MM.1S (cell line): Measurements from ENCODE around the gene COX20.
A peak's percentile ranks its signal among the peaks of the same experiment; 100 is the strongest.

Experiments used
- DNase-seq: peaks from one replicate; pipeline ENCODE4 v3.0.0-alpha.2; 2015
- H2AFZ ChIP-seq: fragments of 300-600 bp; sonication (generic); 2 replicates; pipeline ENCODE4 v1.6.0; 2016; ENCODE audit warnings: antibody characterized with exemption, low read length
- H3F3A ChIP-seq: fragments of 300-600 bp; sonication (generic); 2 replicates; pipeline ENCODE4 v1.6.1; 2016; ENCODE audit warnings: mild to moderate bottlenecking, antibody characterized with exemption, low read length, moderate library complexity, mixed read lengths; ENCODE audit not compliant: insufficient read depth
- H3K27ac ChIP-seq: fragments of 300-600 bp; sonication (generic); 2 replicates; pipeline ENCODE4 v1.5.1; 2016; ENCODE audit warnings: mild to moderate bottlenecking, low read length
- H3K27me3 ChIP-seq: fragments of 300-600 bp; sonication (generic); replicated peaks from 2 replicates; pipeline ENCODE4 v1.6.0; 2016; ENCODE audit warnings: low read length; ENCODE audit not compliant: insufficient read depth
- H3K36me3 ChIP-seq: fragments of 300-600 bp; sonication (generic); replicated peaks from 2 replicates; pipeline ENCODE4 v1.6.1; 2016; ENCODE audit warnings: mild to moderate bottlenecking, low read length, mixed read lengths; ENCODE audit not compliant: insufficient read depth
- H3K4me1 ChIP-seq: fragments of 300-600 bp; sonication (generic); 2 replicates; pipeline ENCODE4 v1.6.1; 2016; ENCODE audit warnings: low read length, mixed read lengths
- H3K4me2 ChIP-seq: fragments of 300-600 bp; sonication (generic); 2 replicates; pipeline ENCODE4 v1.6.0; 2016; ENCODE audit warnings: low read depth, low read length
- H3K4me3 ChIP-seq: fragments of 300-600 bp; sonication (generic); 2 replicates; pipeline ENCODE4 v1.5.1; 2016; ENCODE audit warnings: low read length, mixed read lengths
- H3K79me2 ChIP-seq: fragments of 300-600 bp; sonication (generic); 2 replicates; pipeline ENCODE4 v1.6.1; 2016; ENCODE audit warnings: mixed run types, low read length, mixed read lengths
- H3K9ac ChIP-seq: fragments of 300-600 bp; sonication (generic); 2 replicates; pipeline ENCODE4 v1.6.1; 2016; ENCODE audit warnings: low read length, mixed read lengths
- H3K9me2 ChIP-seq: fragments of 300-600 bp; sonication (generic); replicated peaks from 2 replicates; pipeline ENCODE4 v1.6.1; 2016; ENCODE audit warnings: mild to moderate bottlenecking, low read length, mixed read lengths; ENCODE audit not compliant: insufficient read depth
- H3K9me3 ChIP-seq: fragments of 300-600 bp; sonication (generic); replicated peaks from 2 replicates; pipeline ENCODE4 v1.6.1; 2016; ENCODE audit warnings: mild to moderate bottlenecking, low read length, mixed read lengths; ENCODE audit not compliant: insufficient read depth
- H4K20me1 ChIP-seq: fragments of 300-600 bp; sonication (generic); 2 replicates; pipeline ENCODE4 v1.6.1; 2016; ENCODE audit warnings: mild to moderate bottlenecking, low read length, moderate library complexity, mixed read lengths; ENCODE audit not compliant: insufficient read depth
- EZH2 ChIP-seq: fragments of 300-600 bp; sonication (generic); optimal IDR thresholded peaks from 2 replicates; pipeline ENCODE3; 2017; ENCODE audit warnings: low read depth, mild to moderate bottlenecking, antibody characterized with exemption, low read length, mixed read lengths
- EZH2phosphoT487 ChIP-seq: fragments of 300-600 bp; sonication (generic); IDR thresholded peaks from 2 replicates; pipeline ENCODE4 v1.6.1; 2018; ENCODE audit warnings: antibody characterized with exemption, low read length
- TF ChIP-seq, protein P1 (sequence below): fragments of 300-600 bp; sonication (generic); IDR thresholded peaks from 2 replicates; pipeline ENCODE4 v1.5.1; 2016; ENCODE audit warnings: antibody characterized with exemption, low read length, mixed read lengths

Gene COX20

DNA sequence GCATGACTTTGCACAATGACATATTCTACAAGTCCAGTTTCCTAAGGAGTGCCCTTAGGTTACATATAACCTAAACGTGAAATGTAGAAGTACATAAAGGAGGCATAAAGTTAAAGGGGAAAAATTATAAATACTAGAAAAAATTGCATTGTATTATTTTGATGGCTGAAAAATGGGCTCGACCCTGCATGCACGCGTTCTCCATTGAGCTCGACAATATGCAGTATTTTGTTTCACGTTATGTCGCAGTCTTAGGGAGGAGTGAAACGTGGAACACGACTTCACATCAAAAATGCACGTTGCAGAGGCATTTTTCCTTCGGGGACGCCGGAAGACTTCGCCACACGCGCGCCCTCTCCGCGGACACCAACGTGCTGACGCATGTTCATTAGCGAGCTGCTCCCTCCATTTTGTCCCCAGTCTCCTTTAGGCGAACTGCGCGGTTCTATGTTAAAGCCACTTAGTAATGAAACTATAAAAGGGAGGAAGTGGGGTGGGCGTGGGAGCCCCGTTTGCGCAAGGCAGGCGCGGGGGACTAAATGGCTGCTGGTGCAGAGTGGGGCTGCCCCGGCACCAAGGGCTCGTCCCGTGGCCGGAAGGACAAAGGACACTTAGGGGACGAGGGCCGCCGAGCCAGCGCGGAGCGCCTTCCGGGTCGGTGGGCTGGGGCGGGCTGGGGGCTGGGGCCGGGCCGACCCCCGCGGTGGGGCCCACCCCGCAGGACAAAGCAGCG lies 749 bp upstream of the COX20 start:
- H3F3A ChIP-seq, result peaks cover 57% of the 10 kb centered on the region
- peak overlapping the region; percentile 66 for H2AFZ ChIP-seq
- peaks cover 18% of the 10 kb centered on the region for H3K4me1 ChIP-seq
- H3K9me3 ChIP-seq, result no peaks in the 10 kb centered on the region
- H3K9me2 ChIP-seq, result no peaks in the 10 kb centered on the region
- peak overlapping the region; percentile 94 for H3K9ac ChIP-seq
- peaks cover 42% of the 10 kb centered on the region for H3K79me2 ChIP-seq
- peak; percentile 94 for DNase-seq
- no peaks in the 10 kb centered on the region for H3K36me3 ChIP-seq
- H3K4me3 ChIP-seq, result peak overlapping the region; percentile 93
- H3K4me2 ChIP-seq, result peak overlapping the region; percentile 87
- no peak for TF ChIP-seq EZH2phosphoT487
- TF ChIP-seq, protein P1, sequence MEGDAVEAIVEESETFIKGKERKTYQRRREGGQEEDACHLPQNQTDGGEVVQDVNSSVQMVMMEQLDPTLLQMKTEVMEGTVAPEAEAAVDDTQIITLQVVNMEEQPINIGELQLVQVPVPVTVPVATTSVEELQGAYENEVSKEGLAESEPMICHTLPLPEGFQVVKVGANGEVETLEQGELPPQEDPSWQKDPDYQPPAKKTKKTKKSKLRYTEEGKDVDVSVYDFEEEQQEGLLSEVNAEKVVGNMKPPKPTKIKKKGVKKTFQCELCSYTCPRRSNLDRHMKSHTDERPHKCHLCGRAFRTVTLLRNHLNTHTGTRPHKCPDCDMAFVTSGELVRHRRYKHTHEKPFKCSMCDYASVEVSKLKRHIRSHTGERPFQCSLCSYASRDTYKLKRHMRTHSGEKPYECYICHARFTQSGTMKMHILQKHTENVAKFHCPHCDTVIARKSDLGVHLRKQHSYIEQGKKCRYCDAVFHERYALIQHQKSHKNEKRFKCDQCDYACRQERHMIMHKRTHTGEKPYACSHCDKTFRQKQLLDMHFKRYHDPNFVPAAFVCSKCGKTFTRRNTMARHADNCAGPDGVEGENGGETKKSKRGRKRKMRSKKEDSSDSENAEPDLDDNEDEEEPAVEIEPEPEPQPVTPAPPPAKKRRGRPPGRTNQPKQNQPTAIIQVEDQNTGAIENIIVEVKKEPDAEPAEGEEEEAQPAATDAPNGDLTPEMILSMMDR, result no peak
- H3K27me3 ChIP-seq, result no peaks in the 10 kb centered on the region
- H3K27ac ChIP-seq, result peak overlapping the region; percentile 96
- peaks cover 7% of the 10 kb centered on the region for H4K20me1 ChIP-seq

DNA sequence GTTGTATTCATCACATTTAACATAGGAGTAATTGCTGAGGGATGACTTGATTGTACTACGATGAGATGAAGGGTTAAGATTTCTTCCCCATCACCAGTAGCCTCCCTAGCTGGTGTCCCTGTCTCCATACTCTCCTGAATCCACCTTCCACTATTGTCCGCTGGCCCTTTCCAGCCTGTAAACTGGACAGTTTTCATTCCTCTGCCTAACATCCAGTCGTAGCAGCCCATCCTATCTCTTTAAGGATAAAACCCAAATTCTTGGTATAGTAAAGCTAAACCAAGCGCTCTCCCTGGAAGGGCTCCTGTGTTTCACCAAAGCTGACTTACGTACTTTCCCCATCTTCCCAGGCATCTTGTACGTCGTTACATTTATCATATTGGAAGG lies 670 bp downstream of the COX20 start:
- H3K4me2 ChIP-seq, result peak overlapping the region; percentile 95
- H3K4me3 ChIP-seq, result peak overlapping the region; percentile 93
- peak overlapping the region; percentile 94 for H3K9ac ChIP-seq
- H3K27me3 ChIP-seq, result no peaks in the 10 kb centered on the region
- H3K36me3 ChIP-seq, result peaks cover 5% of the 10 kb centered on the region; the same call in 1 of the 2 replicates
- H3K9me2 ChIP-seq, result no peaks in the 10 kb centered on the region
- peaks cover 31% of the 10 kb centered on the region for H3K4me1 ChIP-seq
- no peaks in the 10 kb centered on the region for H3K9me3 ChIP-seq
- TF ChIP-seq EZH2 (no peak), EZH2phosphoT487 (no peak)
- TF ChIP-seq, protein P1, result no peak
- H4K20me1 ChIP-seq, result peaks cover 19% of the 10 kb centered on the region
- H3F3A ChIP-seq, result peaks cover 71% of the 10 kb centered on the region
- H2AFZ ChIP-seq, result peak overlapping the region; percentile 75; the same call in 1 of the 2 replicates
- peaks cover 56% of the 10 kb centered on the region for H3K79me2 ChIP-seq
- H3K27ac ChIP-seq, result peak overlapping the region; percentile 96
- DNase-seq, result no peak

DNA sequence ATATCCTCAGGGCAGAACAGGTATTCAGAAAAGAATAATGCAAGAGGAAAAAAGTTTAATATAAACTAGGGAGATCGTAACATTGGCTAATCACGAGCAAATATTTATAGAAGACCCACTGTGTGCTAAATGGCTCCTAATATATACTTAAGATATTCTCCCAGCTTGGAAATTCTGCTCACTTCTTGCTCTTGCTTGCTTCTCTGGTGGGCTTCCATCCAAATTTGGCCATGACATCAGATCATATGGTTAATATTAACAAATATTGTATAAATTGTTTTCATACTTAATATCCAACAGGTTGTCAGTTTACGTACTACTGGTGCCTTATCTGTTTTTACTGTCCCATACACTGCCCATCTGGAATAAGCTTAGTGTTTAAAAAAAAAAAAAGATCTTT lies 1.1 kb downstream of the COX20 start:
- peaks cover 61% of the 10 kb centered on the region for H3K79me2 ChIP-seq
- no peaks in the 10 kb centered on the region for H3K9me3 ChIP-seq
- TF ChIP-seq, protein P1, result no peak
- peaks cover 36% of the 10 kb centered on the region for H3K4me1 ChIP-seq
- no peak for DNase-seq
- peaks cover 9% of the 10 kb centered on the region for H3K36me3 ChIP-seq
- peak overlapping the region; percentile 96 for H3K27ac ChIP-seq
- H3K9me2 ChIP-seq, result no peaks in the 10 kb centered on the region
- peak overlapping the region; percentile 95 for H3K4me2 ChIP-seq
- no peak overlapping the region for H2AFZ ChIP-seq
- no peaks in the 10 kb centered on the region for H3K27me3 ChIP-seq
- H4K20me1 ChIP-seq, result peaks cover 23% of the 10 kb centered on the region
- H3F3A ChIP-seq, result peaks cover 76% of the 10 kb centered on the region
- H3K9ac ChIP-seq, result peak overlapping the region; percentile 94
- peak overlapping the region; percentile 93 for H3K4me3 ChIP-seq
